Activated naive CD8-positive, alpha-beta T cell treated with anti-CD3 and anti-CD28 coated beads, Interleukin-2, amount 10 ng/mL, durations not matched to agents 7 days and 5 days (primary cell): ENCODE data around the gene SPA17. TPM values are rescaled to one million over a fixed set of nuclear protein-coding genes. Genes with fewer than 3 reads are reported as not detected.

Experiments
- ATAC-seq: fragments of 150-1000 bp; cut with Tn5 transposase; one replicate; pipeline ENCODE4 v1.10.0; 2021; ENCODE audit warnings: low read depth, moderate library complexity
- POLR2A ChIA-PET: fragments of 350-600 bp; sonication (Branson Sonifier 250); formaldehyde crosslinking; loops from one replicate; lab custom pipeline; 2021; ENCODE audit warnings: antibody characterized with exemption; lab: Charles Lee
- DNase-seq: peaks from one replicate; pipeline ENCODE4 v3.0.0; 2021
- H3K27ac Mint-ChIP-seq: one replicate; pipeline ENCODE4 v1.8.0; 2022; ENCODE audit warnings: mild to moderate bottlenecking, mixed read lengths
- H3K27me3 Mint-ChIP-seq: one replicate; pipeline ENCODE4 v1.8.0; 2022; ENCODE audit warnings: mild to moderate bottlenecking, moderate library complexity, mixed read lengths
- H3K36me3 Mint-ChIP-seq: one replicate; pipeline ENCODE4 v1.8.0; 2021; ENCODE audit warnings: mild to moderate bottlenecking, mixed read lengths
- H3K4me1 Mint-ChIP-seq: one replicate; pipeline ENCODE4 v1.8.0; 2021; ENCODE audit warnings: mixed read lengths
- H3K4me3 Mint-ChIP-seq: one replicate; pipeline ENCODE4 v1.8.0; 2022; ENCODE audit warnings: mild to moderate bottlenecking, moderate library complexity, mixed read lengths
- H3K9me3 Mint-ChIP-seq: one replicate; pipeline ENCODE4 v1.8.0; 2021; ENCODE audit warnings: mixed read lengths
- total RNA-seq, 2 experiments: library from RNA; stranded (reverse); gene quantifications; one replicate each; pipeline ENCODE4 v1.2.3, GENCODE V29; 2021

Gene SPA17
- total RNA-seq, 2 experiments from 2014 or later, result 1.5 to 3.0 TPM

DNA sequence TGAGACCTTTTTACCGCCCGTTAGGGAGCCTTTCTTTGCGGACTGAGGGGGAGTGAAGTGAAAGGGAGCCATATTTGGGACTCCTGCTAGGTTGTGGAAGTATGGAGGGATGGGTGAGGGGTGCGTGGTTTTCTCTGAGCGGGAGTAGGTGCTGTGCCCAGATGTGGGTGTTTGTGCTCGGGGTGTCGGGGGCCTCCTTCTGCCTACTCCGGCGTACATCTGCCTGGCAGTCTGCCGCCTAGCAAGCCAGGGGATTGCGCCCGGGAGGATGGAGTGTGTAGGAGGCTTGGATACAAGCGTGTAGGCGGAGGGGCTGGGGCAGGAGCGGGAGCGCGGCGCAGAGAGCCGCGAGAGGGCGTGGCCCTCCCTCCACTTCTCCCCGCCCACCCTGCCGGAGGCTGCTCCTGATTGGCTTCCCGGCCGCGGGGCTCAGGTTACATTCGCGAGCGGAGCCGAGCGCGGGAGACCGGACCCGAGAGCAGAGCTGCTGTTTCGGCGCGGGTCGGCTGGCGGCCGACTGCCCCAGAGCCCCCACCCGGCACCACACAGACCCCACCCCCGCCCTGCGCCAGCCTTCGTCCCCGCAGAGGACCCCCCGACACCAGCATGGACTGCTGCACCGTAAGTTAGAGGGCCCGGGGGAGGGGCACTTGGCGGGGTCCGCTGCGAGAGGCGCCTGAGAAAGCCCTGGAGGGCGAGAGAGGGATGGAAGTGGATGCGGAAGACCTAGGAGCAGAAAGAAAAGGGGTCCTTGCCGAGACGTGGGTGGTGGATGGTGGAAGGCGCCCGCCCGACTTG, 66.0 kb downstream of the SPA17 start, which contains the start of gene NRGN:
Gene NRGN (plus strand): TSS at position 464 of the 798 bp plus-strand sequence. CDS start 143 bp downstream, at position 607.
- Mint-ChIP-seq H3K27ac (peak within 1 kb of the TSS; percentile 8), H3K4me3 (peak within 1 kb of the TSS; percentile 70), H3K27me3 (peaks cover 43% of the 10 kb centered on the region), H3K36me3 (no peaks in the 10 kb centered on the region), H3K9me3 (no peaks in the 10 kb centered on the region), H3K4me1 (peaks cover 20% of the 10 kb centered on the region)
- ATAC-seq (peak; percentile 96), DNase-seq (peak; percentile 86)
- POLR2A ChIA-PET, result interaction anchor here (0.6 to 2.4 kb wide), 3 partner anchors 22 to 66 kb away, joined by 3 to 11 read pairs (median 3); partner anchors contain the start of genes MSANTD2, SIAE and SPA17

DNA sequence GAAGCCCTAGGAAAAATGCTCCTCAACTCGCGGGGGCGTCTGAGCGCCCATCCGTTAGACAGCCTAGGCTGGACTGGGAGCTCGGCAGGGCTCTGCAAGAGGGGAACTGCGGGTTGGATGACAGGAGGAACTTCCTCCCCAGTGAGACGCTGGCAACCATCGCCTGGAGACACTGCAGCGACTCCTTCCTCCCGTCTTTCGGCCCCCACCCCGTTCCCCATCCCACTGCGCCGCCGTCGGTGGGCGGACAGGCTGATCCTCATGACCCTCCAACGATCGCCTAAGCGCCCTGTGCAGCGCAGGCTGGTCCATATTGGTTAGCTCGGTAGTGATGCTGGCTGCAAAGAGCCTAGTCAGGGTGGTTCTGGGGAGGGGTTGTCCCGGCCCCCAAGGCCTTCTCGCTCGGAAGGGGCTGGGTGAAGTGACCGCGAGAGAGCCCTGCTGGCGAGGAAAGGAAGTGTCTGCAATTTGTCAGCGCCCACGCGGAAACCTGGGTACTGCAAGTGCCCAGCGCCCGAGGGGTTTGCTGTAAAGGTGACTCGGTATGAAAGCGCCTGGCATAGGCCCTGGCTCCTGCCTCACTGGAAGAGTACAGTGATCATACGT, 66.7 kb downstream of the SPA17 start:
- DNase-seq (peak; percentile 57), ATAC-seq (peak; percentile 34)
- Mint-ChIP-seq H3K9me3 (no peaks in the 10 kb centered on the region), H3K4me3 (peak overlapping the region; percentile 70), H3K27ac (no peak overlapping the region), H3K36me3 (no peaks in the 10 kb centered on the region), H3K27me3 (peaks cover 43% of the 10 kb centered on the region), H3K4me1 (peaks cover 21% of the 10 kb centered on the region)
- POLR2A ChIA-PET, result interaction anchor here (0.6 to 2.4 kb wide), 3 partner anchors 21 to 67 kb away, joined by 3 to 11 read pairs (median 3); partner anchors contain the start of genes MSANTD2, SIAE and SPA17

DNA sequence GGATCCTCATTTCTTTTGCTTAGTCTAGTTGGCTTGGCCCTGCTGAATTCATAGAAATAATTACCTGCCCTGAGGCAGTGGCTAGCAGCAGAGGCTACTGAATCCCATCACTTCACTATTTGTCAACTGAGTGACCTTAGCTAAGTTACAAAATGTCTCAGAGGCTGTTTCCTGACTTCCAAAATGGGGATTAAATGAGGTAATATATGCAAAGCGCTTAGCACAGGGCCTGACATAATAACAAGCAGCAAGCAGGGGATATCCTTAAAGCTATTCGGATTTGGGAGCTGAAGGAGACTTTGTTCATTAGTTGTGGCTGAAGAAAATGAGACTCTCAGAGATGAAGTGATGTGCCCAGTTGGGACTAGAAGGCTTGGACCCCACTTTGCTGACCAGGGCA, 68.9 kb downstream of the SPA17 start:
- ATAC-seq (no peak), DNase-seq (no peak)
- Mint-ChIP-seq H3K27ac (no peak overlapping the region), H3K9me3 (no peaks in the 10 kb centered on the region), H3K4me3 (no peak overlapping the region), H3K27me3 (peaks cover 26% of the 10 kb centered on the region), H3K4me1 (peaks cover 24% of the 10 kb centered on the region), H3K36me3 (no peaks in the 10 kb centered on the region)
- POLR2A ChIA-PET, result no interaction called here

DNA sequence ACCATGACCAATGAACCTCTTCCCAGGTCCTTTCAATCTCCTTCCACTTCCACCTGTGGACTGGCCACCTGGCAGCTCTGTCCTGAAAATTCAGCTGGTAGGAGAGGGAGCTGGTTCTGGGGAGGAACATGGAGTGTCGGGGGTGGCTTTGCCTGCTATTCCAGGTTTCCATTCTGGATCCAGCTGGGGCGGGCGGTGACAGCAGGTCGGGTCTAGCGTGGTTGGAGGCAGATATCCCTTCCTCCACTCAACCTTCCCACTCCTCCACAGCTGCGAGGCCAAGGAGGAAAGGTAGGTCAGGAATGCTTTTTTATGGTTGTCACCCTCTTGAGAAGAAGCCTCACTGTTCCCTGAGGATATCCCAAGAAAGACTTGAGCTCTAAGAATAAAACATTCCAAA, 69.3 kb downstream of the SPA17 start:
- Mint-ChIP-seq H3K27me3 (peaks cover 26% of the 10 kb centered on the region), H3K36me3 (no peaks in the 10 kb centered on the region), H3K4me1 (peaks cover 25% of the 10 kb centered on the region), H3K9me3 (no peaks in the 10 kb centered on the region), H3K27ac (no peak overlapping the region), H3K4me3 (no peak overlapping the region)
- DNase-seq, result no peak
- no peak for ATAC-seq
- POLR2A ChIA-PET, result no interaction called here

DNA sequence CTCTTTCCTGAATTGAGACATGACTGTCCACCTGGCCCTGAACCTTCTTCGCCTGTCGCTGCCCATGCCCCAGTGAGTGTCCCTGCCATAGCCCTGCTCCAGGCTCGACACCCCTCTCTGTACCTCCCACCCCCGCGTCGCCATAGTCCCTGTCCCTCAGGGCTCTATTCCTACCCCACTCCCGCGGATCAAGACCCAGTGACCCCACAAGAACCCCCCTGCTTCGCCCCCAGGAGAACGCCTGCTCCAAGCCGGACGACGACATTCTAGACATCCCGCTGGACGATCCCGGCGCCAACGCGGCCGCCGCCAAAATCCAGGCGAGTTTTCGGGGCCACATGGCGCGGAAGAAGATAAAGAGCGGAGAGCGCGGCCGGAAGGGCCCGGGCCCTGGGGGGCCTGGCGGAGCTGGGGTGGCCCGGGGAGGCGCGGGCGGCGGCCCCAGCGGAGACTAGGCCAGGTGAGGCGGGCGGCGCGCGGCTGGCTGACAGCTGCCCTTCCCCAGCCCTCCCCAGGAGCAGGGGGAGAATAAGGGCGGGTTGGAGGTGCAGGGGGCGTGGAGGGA, 71.6 kb downstream of the SPA17 start:
- Mint-ChIP-seq H3K27me3 (peaks cover 16% of the 10 kb centered on the region), H3K27ac (no peak overlapping the region), H3K36me3 (no peaks in the 10 kb centered on the region), H3K9me3 (no peaks in the 10 kb centered on the region), H3K4me3 (peak overlapping the region; percentile 59), H3K4me1 (peaks cover 28% of the 10 kb centered on the region)
- no peak for DNase-seq
- POLR2A ChIA-PET, result interaction anchor here (1.8 kb wide), 1 partner anchor 16 kb away, joined by 7 read pairs; no protein-coding TSS in a partner anchor
- ATAC-seq, result no peak

DNA sequence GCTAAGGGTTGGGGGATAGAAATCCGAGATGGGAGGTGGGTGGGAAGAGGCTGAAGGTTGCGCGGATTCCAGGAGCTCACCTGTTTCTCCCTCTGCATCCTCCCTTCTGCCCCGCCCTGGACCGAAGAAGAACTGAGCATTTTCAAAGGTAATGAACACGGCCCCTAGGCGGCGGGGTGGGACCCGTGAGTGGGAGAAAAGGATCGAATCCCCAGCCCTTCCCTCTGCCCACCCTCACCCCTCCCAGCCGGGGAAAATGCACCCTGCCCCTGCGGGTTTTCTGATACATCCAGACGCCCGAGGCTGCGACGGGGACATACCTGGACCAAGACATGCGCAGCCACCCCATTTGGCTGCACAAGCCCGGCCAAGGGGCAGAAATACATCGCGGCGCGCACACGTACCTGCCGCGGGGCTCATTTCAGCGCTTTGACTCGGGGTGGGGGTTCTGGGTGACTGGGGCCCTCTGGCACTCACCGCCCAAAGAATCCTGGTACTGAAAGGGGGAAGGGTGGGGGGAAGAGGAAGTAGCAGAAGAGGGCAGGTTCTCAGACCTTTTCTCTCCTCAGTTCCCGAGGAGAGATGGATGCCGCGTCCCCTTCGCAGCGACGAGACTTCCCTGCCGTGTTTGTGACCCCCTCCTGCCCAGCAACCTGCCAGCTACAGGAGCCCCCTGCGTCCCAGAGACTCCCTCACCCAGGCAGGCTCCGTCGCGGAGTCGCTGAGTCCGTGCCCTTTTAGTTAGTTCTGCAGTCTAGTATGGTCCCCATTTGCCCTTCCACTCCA, 72.3 kb downstream of the SPA17 start:
- Mint-ChIP-seq H3K36me3 (no peaks in the 10 kb centered on the region), H3K27ac (peak overlapping the region; percentile 97), H3K4me1 (peaks cover 25% of the 10 kb centered on the region), H3K4me3 (peak overlapping the region; percentile 96), H3K9me3 (no peaks in the 10 kb centered on the region), H3K27me3 (peaks cover 13% of the 10 kb centered on the region)
- POLR2A ChIA-PET, result interaction anchor here (0.7 to 1.9 kb wide), 11 partner anchors 10 to 130 kb away, joined by 3 to 19 read pairs (median 6); partner anchors contain the start of genes SIAE, SPA17 and TBRG1
- ATAC-seq (peak; percentile 24), DNase-seq (peak; percentile 55)

DNA sequence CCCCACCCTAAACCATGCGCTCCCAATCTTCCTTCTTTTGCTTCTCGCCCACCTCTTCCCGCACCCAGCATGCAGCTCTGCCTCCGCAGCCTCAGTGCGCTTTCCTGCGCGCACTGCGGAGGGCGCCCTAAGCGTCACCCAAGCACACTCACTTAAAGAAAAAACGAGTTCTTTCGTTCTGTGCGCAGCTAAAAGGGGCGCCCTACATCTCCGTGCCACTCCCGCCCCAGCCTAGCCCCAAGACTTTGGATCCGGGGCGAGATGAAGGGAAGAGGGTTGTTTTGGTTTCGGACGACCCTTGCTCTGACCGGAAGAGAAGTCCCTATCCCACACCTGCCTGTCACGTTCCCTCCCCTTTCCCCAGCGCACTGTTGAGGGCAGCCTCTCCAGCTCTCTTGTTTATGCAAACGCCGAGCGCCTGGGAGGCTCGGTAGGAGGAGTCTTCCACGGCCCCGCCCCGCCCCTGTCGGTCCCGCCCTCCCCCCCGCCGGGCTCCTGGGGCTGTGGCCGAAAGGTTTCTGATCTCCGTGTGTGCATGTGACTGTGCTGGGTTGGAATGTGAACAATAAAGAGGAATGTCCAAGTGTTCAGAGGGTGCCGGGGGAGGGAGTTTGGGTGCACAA, 73.0 kb downstream of the SPA17 start:
- Mint-ChIP-seq H3K36me3 (no peaks in the 10 kb centered on the region), H3K27ac (peak overlapping the region; percentile 97), H3K4me1 (peaks cover 20% of the 10 kb centered on the region), H3K27me3 (peaks cover 6% of the 10 kb centered on the region), H3K9me3 (no peaks in the 10 kb centered on the region), H3K4me3 (peak overlapping the region; percentile 96)
- DNase-seq, result peak; percentile 80
- POLR2A ChIA-PET, result interaction anchor here (0.7 to 1.9 kb wide), 11 partner anchors 9 to 130 kb away, joined by 3 to 19 read pairs (median 6); partner anchors contain the start of genes SIAE, SPA17 and TBRG1
- peak; percentile 90 for ATAC-seq

Other genes starting within 250 kb of the SPA17 start
- gene OR8B4, start 249.0 kb upstream of the SPA17 start, total RNA-seq, result not detected
- gene OR8B8, start 228.2 kb upstream of the SPA17 start, total RNA-seq, result not detected
- gene OR8B12, start 130.2 kb upstream of the SPA17 start, total RNA-seq, result not detected
- not detected for gene OR8A1, start 103.9 kb upstream of the SPA17 start, total RNA-seq
- not detected for gene PANX3, start 62.5 kb upstream of the SPA17 start, total RNA-seq
- gene TBRG1, start 51.0 kb upstream of the SPA17 start, total RNA-seq, result 10 to 100 TPM; 53.1 to 55.3 TPM
- gene SIAE, start 165 bp upstream of the SPA17 start, total RNA-seq, result 1 to 10 TPM; 4.4 to 5.2 TPM
- gene NRGN, start 66.0 kb downstream of the SPA17 start, total RNA-seq, result 1 to 10 TPM; 4.0 to 5.3 TPM
- gene VSIG2, start 78.4 kb downstream of the SPA17 start, total RNA-seq, result under 1 TPM in 1 of 2 experiments, not detected in 1; 0.34 TPM
- gene ESAM, start 88.4 kb downstream of the SPA17 start, total RNA-seq, result under 1 TPM; 0.91 to 0.97 TPM
- 10 to 100 TPM; 13.1 to 13.5 TPM for gene MSANTD2, start 126.5 kb downstream of the SPA17 start, total RNA-seq
- gene ROBO3, start 191.5 kb downstream of the SPA17 start, total RNA-seq, result 10 to 100 TPM; 19.6 to 23.7 TPM
- gene ROBO4, start 224.0 kb downstream of the SPA17 start, total RNA-seq, result not detected
- gene HEPN1, start 245.3 kb downstream of the SPA17 start, total RNA-seq, result not detected